Keratinocyte (primary cell): ENCODE results near the gene KRT77. TPM values are rescaled to one million over a fixed set of nuclear protein-coding genes. Genes with fewer than 3 reads are reported as not detected.

ENCODE experiments used
- DNase-seq: peaks from one replicate; pipeline ENCODE4 v3.0.0-alpha.2; 2011; ENCODE audit warnings: low read depth, missing footprints, low spot score
- FAIRE-seq: peaks from 2 replicates; lab custom pipeline; 2011; peaks lifted over from hg19 to GRCh38; lab: Jason Lieb, UNC
- H2AFZ ChIP-seq: 2 replicates; pipeline ENCODE4 v1.6.0; 2012; ENCODE audit warnings: low read length, control low read depth, inconsistent platforms; ENCODE audit not compliant: control insufficient read depth
- H3K27ac ChIP-seq: 2 replicates; pipeline ENCODE4 v1.5.1; 2011; ENCODE audit warnings: low read length; ENCODE audit not compliant: control insufficient read depth, insufficient read depth
- H3K27me3 ChIP-seq: 3 replicates; pipeline ENCODE4 v1.6.0; 2011; ENCODE audit warnings: low read length; ENCODE audit not compliant: control insufficient read depth, insufficient read depth; ENCODE audit errors: extremely low read depth
- H3K36me3 ChIP-seq, 2 experiments: 2 replicates in 1 of 2; 3 replicates in 1 of 2; pipeline ENCODE4 v1.5.1; 2011; ENCODE audit warnings: low read length in 2 of 2, mild to moderate bottlenecking in 1 of 2; ENCODE audit not compliant: control insufficient read depth in 2 of 2, insufficient read depth in 2 of 2; ENCODE audit errors: extremely low read depth in 1 of 2
- H3K4me1 ChIP-seq: 3 replicates; pipeline ENCODE4 v1.5.1; 2011; ENCODE audit warnings: low read length; ENCODE audit not compliant: control insufficient read depth, insufficient read depth; ENCODE audit errors: extremely low read depth
- H3K4me2 ChIP-seq: 3 replicates; pipeline ENCODE4 v1.6.0; 2011; ENCODE audit warnings: low read depth, low read length; ENCODE audit not compliant: control insufficient read depth, insufficient read depth; ENCODE audit errors: extremely low read depth
- H3K4me3 ChIP-seq, 3 experiments: fragments of 200-600 bp in 1 of 3; sonication (generic) in 1 of 3; 2 replicates in 2 of 3; 3 replicates in 1 of 3; pipeline ENCODE4 v1.5.1; 2011 to 2016; ENCODE audit warnings: low read length in 3 of 3, mild to moderate bottlenecking in 3 of 3, control low read depth in 2 of 3, inconsistent platforms in 1 of 3, low read depth in 1 of 3, mixed read lengths in 1 of 3, mixed run types in 1 of 3, moderate library complexity in 1 of 3; ENCODE audit not compliant: control insufficient read depth in 2 of 3, insufficient read depth in 2 of 3; ENCODE audit errors: extremely low read depth in 1 of 3
- H3K79me2 ChIP-seq: 2 replicates; pipeline ENCODE4 v1.6.0; 2012; ENCODE audit warnings: low read length; ENCODE audit not compliant: control insufficient read depth, insufficient read depth
- H3K9ac ChIP-seq: 3 replicates; pipeline ENCODE4 v1.6.0; 2011; ENCODE audit warnings: low read length; ENCODE audit not compliant: control insufficient read depth, insufficient read depth; ENCODE audit errors: extremely low read depth
- H3K9me1 ChIP-seq: 3 replicates; pipeline ENCODE4 v1.6.0; 2011; ENCODE audit warnings: low read length; ENCODE audit not compliant: control insufficient read depth, insufficient read depth; ENCODE audit errors: extremely low read depth
- H3K9me3 ChIP-seq: 2 replicates; pipeline ENCODE4 v1.5.1; 2012; ENCODE audit warnings: low read depth, low read length; ENCODE audit not compliant: control insufficient read depth
- H4K20me1 ChIP-seq: 3 replicates; pipeline ENCODE4 v1.6.0; 2011; ENCODE audit warnings: low read length; ENCODE audit not compliant: control insufficient read depth, insufficient read depth; ENCODE audit errors: extremely low read depth
- CTCF ChIP-seq, 3 experiments: IDR thresholded peaks in 1 of 3; conservative IDR thresholded peaks in 1 of 3; optimal IDR thresholded peaks in 1 of 3; 2 replicates in 2 of 3; 3 replicates in 1 of 3; pipeline versions ENCODE3 to v1.5.1; 2011; ENCODE audit warnings: low read length in 3 of 3, mild to moderate bottlenecking in 3 of 3, moderate library complexity in 2 of 3, control low read depth in 1 of 3, inconsistent platforms in 1 of 3; ENCODE audit not compliant: insufficient read depth in 2 of 3; ENCODE audit errors: extremely low read depth in 1 of 3
- EZH2 ChIP-seq: IDR thresholded peaks from one replicate; pipeline ENCODE4 v1.6.1; 2012; ENCODE audit warnings: inconsistent platforms, mild to moderate bottlenecking, low read length, moderate library complexity
- dilution Hi-C: fragments of 300-500 bp; cut with MboI; formaldehyde crosslinking; loops from one replicate; pipeline ENCODE4 v1.7.0; 2020; ENCODE audit warnings: low sequenced_read_pairs; ENCODE audit not compliant: extremely low pct_ligation_motif_present
- polyA plus RNA-seq, 5 experiments: library from polyadenylated mRNA; depleted of rRNA in 3 of 5; stranded (reverse) in 3 of 5; stranded (forward) in 1 of 5; unstranded in 1 of 5; fragments of >200 nt; gene quantifications; 1 replicate in 1 of 5; 2 replicates in 3 of 5; 3 replicates in 1 of 5; pipeline versions ENCODE4 v1.2.1 to v1.2.3, GENCODE V29; 2011 to 2012; ENCODE audit warnings: missing spikeins in 2 of 5, low read depth in 1 of 5, low replicate concordance in 1 of 5

Gene KRT77
- polyA plus RNA-seq, 1 donor (not counting 4 experiments of a cell fraction or from before 2014, with no cell fraction given), result 1.3 TPM

GRCh38 chr12:52685406-52685890 is 17.9 kb downstream of the KRT77 start:
- no peak for FAIRE-seq
- Histone ChIP-seq H3K4me3 (no peak overlapping the region), H3K27ac (no peak overlapping the region), H2AFZ (no peak overlapping the region), H3K4me2 (no peak overlapping the region), H3K79me2 (no peaks in the 10 kb centered on the region), H3K9ac (no peak overlapping the region), H3K9me3 (no peaks in the 10 kb centered on the region), H3K4me1 (peaks cover 9% of the 10 kb centered on the region), H4K20me1 (no peaks in the 10 kb centered on the region), H3K9me1 (no peaks in the 10 kb centered on the region), H3K27me3 (peaks cover 27% of the 10 kb centered on the region), H3K36me3 (no peaks in the 10 kb centered on the region)
- DNase-seq, result no peak
- dilution Hi-C loops, result no loop called here
- no peak for TF ChIP-seq EZH2
- no peak for TF ChIP-seq CTCF (optimal IDR thresholded peaks at IDR 0.05 in 1 of 3, IDR thresholded peaks at IDR 0.05 in 1 of 3, conservative IDR thresholded peaks at IDR 0.05 in 1 of 3; ENCODE audit: extremely low read depth in 1 of 3, insufficient read depth in 2 of 3, low read length in 3 of 3)

- no peak overlapping the region for H3K4me3 ChIP-seq
- H3K79me2 ChIP-seq, result no peaks in the 10 kb centered on the region
- no peak for DNase-seq
- H3K4me2 ChIP-seq, result no peak overlapping the region
- H2AFZ ChIP-seq, result no peak overlapping the region
- no peaks in the 10 kb centered on the region for H3K9me3 ChIP-seq
- dilution Hi-C loops, result no loop called here
- H3K27ac ChIP-seq, result no peak overlapping the region
- no peaks in the 10 kb centered on the region for H4K20me1 ChIP-seq
- no peak for FAIRE-seq
- no peaks in the 10 kb centered on the region for H3K36me3 ChIP-seq
- peaks cover 36% of the 10 kb centered on the region for H3K27me3 ChIP-seq
- H3K9ac ChIP-seq, result no peak overlapping the region
- no peaks in the 10 kb centered on the region for H3K9me1 ChIP-seq
- TF ChIP-seq EZH2, result no peak
- no peak for TF ChIP-seq CTCF (optimal IDR thresholded peaks at IDR 0.05 in 1 of 3, IDR thresholded peaks at IDR 0.05 in 1 of 3, conservative IDR thresholded peaks at IDR 0.05 in 1 of 3; ENCODE audit: extremely low read depth in 1 of 3, insufficient read depth in 2 of 3, low read length in 3 of 3)
- H3K4me1 ChIP-seq, result peaks cover 9% of the 10 kb centered on the region
Measured at GRCh38 chr12:52684431-52684830, 18.9 kb downstream of the KRT77 start.
